Activated effector memory CD4-positive, alpha-beta T cell treated with Interleukin-2 at 50 U/mL for 16 hours (primary cell): ENCODE data around the gene RNF39.

Experiments
- DNase-seq: peaks from one replicate; pipeline ENCODE4 v3.0.0-alpha.2; 2020

The RNF39 gene

GRCh38 chr6:30093951-30094661 lies 18.5 kb upstream of the RNF39 start:
- no peak for DNase-seq

DNA sequence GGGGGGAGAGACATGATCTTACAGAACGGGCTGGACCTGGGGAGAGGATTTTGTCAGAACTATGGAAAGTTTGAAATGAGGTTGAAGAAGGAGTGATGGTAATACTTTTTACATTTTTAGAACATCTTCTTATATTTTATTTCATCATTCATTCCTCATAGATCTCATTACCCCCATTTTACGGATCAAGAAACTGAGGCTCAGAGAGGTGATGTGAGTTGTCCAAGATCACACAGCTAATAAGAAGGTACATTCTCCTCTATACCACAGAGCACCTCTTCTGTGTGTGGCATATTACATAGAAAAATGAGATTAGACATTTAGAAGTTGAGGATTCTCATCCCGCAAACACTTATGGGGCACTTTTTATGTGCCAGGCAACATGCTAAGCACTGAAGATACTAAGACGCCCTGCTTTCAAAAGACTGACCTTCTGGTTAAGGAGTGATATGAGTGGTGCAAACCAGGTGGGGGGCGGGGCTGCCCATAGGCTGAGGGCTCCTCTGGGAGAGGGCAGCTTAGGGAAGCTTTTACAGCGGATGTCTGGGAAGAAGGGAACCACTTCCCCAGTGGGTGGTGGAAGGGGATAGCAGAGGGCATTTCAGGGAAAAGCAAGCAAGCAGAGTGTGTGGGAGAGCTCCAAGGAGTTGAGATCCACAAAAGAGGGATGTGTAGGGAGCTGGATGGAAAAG lies 17.4 kb upstream of the RNF39 start:
- DNase-seq = no peak

DNA sequence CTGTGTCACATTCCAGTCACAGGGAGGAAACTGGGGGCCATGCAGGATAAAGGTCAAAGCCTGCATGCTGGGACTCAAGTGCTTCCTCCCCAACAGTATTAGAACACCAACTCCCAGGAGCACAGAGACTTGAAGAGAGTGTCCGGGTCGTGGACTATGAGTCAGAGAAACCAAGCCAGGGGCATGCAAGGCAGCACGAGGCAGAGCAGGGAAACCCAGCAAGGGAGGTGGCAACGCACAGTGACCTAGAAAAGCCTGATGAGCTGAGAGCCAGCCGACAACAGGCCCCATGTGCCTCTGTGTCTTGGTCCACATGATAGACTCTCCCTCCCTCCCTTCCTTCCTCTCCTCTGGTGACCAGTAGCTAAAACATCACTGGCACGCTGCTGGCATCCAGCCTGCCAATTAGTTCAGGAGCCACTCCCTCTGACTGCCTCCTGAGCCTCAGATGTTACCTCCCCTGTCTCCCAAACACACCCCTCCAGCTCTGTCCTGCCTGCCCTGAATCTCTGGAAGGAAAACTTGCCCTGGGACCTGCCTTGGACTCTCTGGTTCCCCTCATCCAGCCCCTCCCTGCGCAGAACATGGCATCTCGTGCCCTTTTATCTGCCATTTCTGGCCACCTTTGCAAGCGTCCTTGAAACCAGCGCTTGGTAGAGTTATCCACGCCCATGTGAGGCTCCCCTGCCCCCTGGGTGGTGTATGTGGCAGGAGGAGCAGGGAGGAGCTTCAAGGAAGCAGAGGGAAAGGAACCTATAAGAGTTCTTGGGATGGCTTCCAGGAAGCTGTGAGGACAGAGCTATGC lies 16.2 kb upstream of the RNF39 start:
- DNase-seq = no peak

GRCh38 chr6:30087876-30088275 lies 12.3 kb upstream of the RNF39 start:
- DNase-seq = no peak

DNA sequence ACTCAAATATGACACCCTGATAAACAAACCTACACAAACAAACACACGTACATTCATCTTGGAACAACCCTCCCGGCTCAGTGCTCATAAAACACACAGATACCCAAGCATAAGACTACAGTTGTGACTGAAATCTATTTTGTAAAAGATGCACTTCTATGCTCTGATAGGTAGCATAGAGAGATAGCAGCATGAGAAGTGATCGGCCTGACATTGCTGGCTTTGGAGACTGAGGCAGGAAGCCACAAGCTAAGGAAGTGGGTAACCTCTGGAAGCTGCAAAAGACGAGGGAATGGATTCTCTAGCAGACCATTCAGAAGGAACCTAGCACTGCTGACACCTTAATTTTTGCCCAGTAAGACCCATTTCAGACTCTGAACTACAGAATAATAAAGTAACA lies 1.6 kb upstream of the RNF39 start:
- no peak for DNase-seq

DNA sequence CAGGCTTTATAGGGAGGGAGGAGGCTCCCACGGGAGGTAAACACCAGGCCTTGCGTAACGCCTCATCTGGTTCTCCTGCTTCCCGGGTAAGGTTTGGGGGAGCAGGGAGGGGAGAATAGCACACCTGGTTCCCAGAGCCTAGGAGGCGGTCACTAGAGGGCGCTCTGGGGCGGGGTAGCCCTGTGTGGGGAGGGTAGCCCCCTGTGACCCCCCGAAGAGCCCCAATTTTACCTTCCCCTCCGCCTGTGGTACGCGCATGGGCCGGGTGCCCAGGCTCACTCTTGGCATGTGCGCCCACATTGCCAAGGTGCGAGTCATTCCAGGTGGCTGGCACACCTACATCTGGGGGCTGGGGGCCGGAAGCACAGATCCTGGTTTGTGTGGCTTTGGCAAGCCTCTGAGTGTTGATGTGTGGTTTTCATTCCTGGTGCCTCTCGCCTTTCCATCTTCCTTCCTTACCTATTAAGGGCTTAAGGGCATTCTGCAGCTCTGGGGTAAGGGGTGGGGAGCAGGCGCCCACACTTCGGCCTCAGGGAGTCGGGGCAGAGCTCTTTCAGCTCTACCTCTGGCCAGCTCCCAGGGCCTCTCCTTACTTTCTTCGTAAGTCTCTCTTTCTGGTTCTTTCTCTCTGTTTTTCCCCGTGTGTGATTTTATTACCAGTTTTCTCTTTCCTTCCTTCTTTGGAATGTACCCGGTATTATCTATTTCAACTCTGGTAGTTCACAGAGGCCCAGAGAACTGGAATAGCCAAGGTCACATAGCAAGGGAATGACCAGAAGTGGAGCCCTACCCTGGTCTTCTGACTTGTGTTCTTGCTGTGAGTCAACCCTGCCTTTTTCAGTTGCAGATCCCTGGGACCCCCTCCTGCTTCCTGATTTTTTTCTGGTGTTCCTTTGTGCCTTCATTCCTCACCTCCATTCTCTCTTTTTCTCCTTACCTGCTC lies 492 bp upstream of the RNF39 start:
- no peak for DNase-seq

GRCh38 chr6:30074331-30075093 lies 1.1 kb downstream of the RNF39 start:
- DNase-seq = no peak

- no peak for DNase-seq
These were observed 1.9 kb downstream of the RNF39 start for GRCh38 chr6:30073489-30074235.

DNA sequence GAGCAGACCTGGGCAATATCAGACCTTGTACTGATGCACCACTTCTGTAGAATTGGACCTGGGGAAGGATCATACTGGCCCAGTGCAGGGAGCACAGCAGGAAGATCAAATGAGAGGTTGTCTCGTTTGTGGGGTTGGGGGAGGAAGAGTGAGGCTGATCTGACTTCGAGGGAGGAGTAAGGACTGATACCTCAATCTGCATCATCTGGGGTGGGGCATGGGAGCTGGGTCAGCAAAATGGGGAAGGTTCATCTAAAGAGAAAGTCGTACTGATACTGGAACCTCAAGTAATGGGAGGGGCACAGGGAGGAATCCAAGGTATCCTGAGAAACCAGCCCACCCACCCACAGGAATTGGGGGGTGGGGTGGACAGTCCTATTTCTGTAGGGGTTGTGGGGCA lies 3.7 kb downstream of the RNF39 start:
- no peak for DNase-seq

- DNase-seq = no peak
These were observed 4.3 kb downstream of the RNF39 start for GRCh38 chr6:30071081-30071818.

GRCh38 chr6:30067460-30068139 lies 8.0 kb downstream of the RNF39 start:
- DNase-seq = no peak

GRCh38 chr6:30066577-30067459 lies 8.8 kb downstream of the RNF39 start, which contains the start of gene PPP1R11:
Gene PPP1R11, plus strand, starts transcription at chr6:30067198. Its CDS starts 213 bp downstream, at chr6:30067411.
- DNase-seq = peak; percentile 99

- DNase-seq = no peak
These were observed 9.5 kb downstream of the RNF39 start for GRCh38 chr6:30066082-30066481.

DNA sequence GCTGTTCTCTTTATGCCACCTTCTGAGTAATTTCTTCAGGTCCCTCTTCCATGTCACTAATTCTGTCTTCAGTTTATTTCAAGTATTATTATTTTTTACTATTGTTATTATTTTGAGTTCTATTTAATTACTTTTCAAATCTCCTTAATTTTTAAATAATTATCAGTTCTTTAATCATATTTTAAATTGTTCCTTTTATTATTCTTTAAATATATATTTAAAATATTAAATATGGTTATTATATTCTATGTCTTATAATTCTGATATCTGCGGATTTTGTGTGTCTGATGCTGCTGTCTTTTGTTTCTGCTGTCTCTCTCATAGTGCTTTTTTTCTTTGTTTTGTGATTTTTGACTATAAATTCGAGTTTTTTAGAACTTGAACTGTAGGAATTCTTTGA lies 12.3 kb downstream of the RNF39 start:
- no peak for DNase-seq

DNA sequence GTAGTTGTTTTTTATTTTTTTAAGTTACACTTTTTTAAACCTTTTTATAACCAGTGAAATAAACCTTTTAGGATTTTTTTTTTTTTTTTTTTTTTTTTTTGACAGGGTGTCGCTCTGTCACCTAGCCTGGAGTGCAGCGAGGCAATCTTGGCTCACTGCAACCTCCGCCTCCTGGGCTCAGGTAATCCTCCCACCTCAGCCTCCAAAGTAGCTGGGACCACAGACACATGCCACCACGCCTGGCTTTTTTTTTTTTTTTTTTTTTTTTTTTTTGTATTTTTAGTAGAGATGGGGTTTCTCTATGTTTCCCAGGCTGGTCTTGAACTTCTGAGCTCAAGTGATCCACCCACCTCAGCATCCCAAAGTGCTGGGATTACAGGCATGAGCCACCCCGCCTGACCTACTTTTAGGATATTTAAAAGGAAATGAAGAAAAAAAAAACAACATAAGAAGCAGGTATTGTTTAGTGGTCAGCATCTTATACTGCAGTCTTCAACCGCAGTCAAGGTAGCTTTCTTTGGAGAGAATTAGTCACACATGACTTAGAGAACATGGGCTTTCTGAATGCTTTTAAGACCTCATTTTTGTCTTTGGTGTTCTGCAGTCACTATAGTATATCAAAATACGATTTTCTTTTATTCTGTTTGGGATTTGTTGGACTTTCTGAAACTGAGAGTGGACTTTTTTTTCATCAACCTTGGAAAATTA lies 12.9 kb downstream of the RNF39 start:
- DNase-seq = no peak

DNA sequence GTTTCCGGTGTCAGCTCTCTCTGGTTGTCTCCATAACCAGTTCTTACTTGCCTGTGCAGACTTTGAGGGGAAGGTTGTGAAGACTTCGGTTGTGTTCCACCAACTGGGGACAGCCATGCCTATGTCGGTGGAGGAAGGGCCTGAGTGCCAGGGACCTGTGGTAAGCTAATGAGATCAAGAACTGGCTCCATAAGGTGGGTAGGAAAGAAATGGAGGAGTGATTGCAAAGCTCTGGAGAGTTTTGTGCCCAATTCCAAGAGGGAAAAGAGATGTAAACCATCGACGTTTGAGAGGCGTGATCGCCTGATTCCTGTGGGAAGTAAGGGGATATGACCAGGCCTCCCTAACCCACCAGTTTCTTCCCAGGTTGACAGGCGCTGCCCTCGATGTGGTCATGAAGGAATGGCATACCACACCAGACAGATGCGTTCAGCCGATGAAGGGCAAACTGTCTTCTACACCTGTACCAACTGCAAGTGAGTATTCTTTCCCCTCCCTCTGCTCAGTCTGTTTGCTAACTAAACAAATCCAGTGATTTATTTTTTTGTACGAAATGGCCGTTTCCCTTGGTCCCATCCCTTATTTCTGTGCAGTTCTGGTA lies 13.6 kb downstream of the RNF39 start:
- DNase-seq = no peak

GRCh38 chr6:30061092-30061857 lies 14.3 kb downstream of the RNF39 start, which contains the start of gene POLR1H:
Gene POLR1H, plus strand, starts transcription at chr6:30061265. Its CDS starts 260 bp downstream, at chr6:30061525.
- DNase-seq = peak; percentile 79
